ENCODE measurements around the gene SLC12A7. TPM values are rescaled to one million over a fixed set of nuclear protein-coding genes. Genes with fewer than 3 reads are reported as not detected.

SLC12A7 gene
- total RNA-seq, 1 experiment from 2014 or later, result 6.3 TPM

DNA sequence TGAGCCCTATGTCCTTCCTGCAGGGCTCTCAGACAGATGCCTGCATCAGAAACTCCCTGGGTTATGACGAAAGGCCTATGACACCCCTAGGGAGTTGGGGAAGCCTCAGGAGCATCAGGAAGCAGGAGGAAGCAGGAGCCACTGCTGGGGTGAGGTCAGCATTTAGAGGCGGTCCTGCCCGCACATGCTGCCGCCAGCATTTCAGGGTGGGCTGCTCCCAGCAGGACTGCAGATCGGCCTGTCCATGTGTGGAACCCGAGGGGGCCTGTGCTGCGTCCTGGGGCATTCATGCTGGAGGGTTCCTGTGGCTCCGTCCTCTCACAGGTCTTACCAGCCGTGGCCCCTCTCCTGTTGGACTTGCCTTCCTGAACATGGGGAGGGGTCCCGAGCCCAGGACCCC, 96.4 kb downstream of the SLC12A7 start:
- POLR2A ChIA-PET, result interaction anchor here (1.1 kb wide), 1 partner anchor 9 kb away, joined by 3 read pairs; no protein-coding TSS in a partner anchor
- intact Hi-C loops (cut with micrococcal nuclease), result no loop called here
- Mint-ChIP-seq H3K36me3 (ENCODE audit: insufficient read depth, unreplicated experiment) (no peaks in the 10 kb centered on the region), H3K4me1 (ENCODE audit: insufficient read depth, unreplicated experiment) (no peaks in the 10 kb centered on the region), H3K4me3 (ENCODE audit: unreplicated experiment) (no peak overlapping the region), H3K9me3 (ENCODE audit: unreplicated experiment) (no peaks in the 10 kb centered on the region), H3K27ac (ENCODE audit: low read depth, unreplicated experiment) (no peak overlapping the region), H3K27me3 (ENCODE audit: insufficient read depth, unreplicated experiment) (peaks cover 19% of the 10 kb centered on the region)
- CTCF ChIA-PET, result no interaction called here
- TF ChIP-seq, protein P1, sequence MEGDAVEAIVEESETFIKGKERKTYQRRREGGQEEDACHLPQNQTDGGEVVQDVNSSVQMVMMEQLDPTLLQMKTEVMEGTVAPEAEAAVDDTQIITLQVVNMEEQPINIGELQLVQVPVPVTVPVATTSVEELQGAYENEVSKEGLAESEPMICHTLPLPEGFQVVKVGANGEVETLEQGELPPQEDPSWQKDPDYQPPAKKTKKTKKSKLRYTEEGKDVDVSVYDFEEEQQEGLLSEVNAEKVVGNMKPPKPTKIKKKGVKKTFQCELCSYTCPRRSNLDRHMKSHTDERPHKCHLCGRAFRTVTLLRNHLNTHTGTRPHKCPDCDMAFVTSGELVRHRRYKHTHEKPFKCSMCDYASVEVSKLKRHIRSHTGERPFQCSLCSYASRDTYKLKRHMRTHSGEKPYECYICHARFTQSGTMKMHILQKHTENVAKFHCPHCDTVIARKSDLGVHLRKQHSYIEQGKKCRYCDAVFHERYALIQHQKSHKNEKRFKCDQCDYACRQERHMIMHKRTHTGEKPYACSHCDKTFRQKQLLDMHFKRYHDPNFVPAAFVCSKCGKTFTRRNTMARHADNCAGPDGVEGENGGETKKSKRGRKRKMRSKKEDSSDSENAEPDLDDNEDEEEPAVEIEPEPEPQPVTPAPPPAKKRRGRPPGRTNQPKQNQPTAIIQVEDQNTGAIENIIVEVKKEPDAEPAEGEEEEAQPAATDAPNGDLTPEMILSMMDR (IDR thresholded peaks at IDR 0.05; ENCODE audit: unreplicated experiment), result no peak
- BruUV-seq (replicated peaks), result no TSS peak
- no peak for DNase-seq (ENCODE audit: unreplicated experiment)

GRCh38 chr5:1014781-1015221, 97.1 kb downstream of the SLC12A7 start:
- ChIA-PET POLR2A (interaction anchor here (1.1 kb wide), 1 partner anchor 9 kb away, joined by 3 read pairs; no protein-coding TSS in a partner anchor), CTCF (interaction anchor here (0.7 to 1.4 kb wide), 3 partner anchors 91 to 745 kb away, joined by 3 to 4 read pairs (median 4); no protein-coding TSS in a partner anchor)
- no TSS peak for BruUV-seq (replicated peaks)
- no peak for DNase-seq (ENCODE audit: unreplicated experiment)
- H3K4me1 Mint-ChIP-seq (ENCODE audit: insufficient read depth, unreplicated experiment), result no peaks in the 10 kb centered on the region
- no peaks in the 10 kb centered on the region for H3K9me3 Mint-ChIP-seq (ENCODE audit: unreplicated experiment)
- H3K36me3 Mint-ChIP-seq (ENCODE audit: insufficient read depth, unreplicated experiment), result no peaks in the 10 kb centered on the region
- H3K27ac Mint-ChIP-seq (ENCODE audit: low read depth, unreplicated experiment), result no peak overlapping the region
- no peak overlapping the region for H3K4me3 Mint-ChIP-seq (ENCODE audit: unreplicated experiment)
- peaks cover 26% of the 10 kb centered on the region for H3K27me3 Mint-ChIP-seq (ENCODE audit: insufficient read depth, unreplicated experiment)
- TF ChIP-seq, protein P1 (IDR thresholded peaks at IDR 0.05; ENCODE audit: unreplicated experiment), result no peak
- intact Hi-C loops (cut with micrococcal nuclease), result no loop called here

- intact Hi-C loops (cut with micrococcal nuclease), result no loop called here
- ChIA-PET POLR2A (interaction anchor here (1.1 kb wide), 1 partner anchor 8 kb away, joined by 3 read pairs; no protein-coding TSS in a partner anchor), CTCF (interaction anchor here (0.7 to 1.4 kb wide), 3 partner anchors 91 to 746 kb away, joined by 3 to 4 read pairs (median 4); no protein-coding TSS in a partner anchor)
- Mint-ChIP-seq H3K27ac (ENCODE audit: low read depth, unreplicated experiment) (no peak overlapping the region), H3K4me1 (ENCODE audit: insufficient read depth, unreplicated experiment) (no peaks in the 10 kb centered on the region), H3K4me3 (ENCODE audit: unreplicated experiment) (no peak overlapping the region), H3K36me3 (ENCODE audit: insufficient read depth, unreplicated experiment) (no peaks in the 10 kb centered on the region), H3K9me3 (ENCODE audit: unreplicated experiment) (no peaks in the 10 kb centered on the region), H3K27me3 (ENCODE audit: insufficient read depth, unreplicated experiment) (peaks cover 30% of the 10 kb centered on the region)
- TF ChIP-seq, protein P1 (IDR thresholded peaks at IDR 0.05; ENCODE audit: unreplicated experiment), result no peak
- BruUV-seq (replicated peaks), result no TSS peak
- DNase-seq (ENCODE audit: unreplicated experiment), result no peak
Observed at GRCh38 chr5:1014346-1014745, 97.5 kb downstream of the SLC12A7 start.

GRCh38 chr5:1013948-1014301, 97.9 kb downstream of the SLC12A7 start:
- Mint-ChIP-seq H3K27me3 (ENCODE audit: insufficient read depth, unreplicated experiment) (peaks cover 30% of the 10 kb centered on the region), H3K27ac (ENCODE audit: low read depth, unreplicated experiment) (no peak overlapping the region), H3K9me3 (ENCODE audit: unreplicated experiment) (no peaks in the 10 kb centered on the region), H3K36me3 (ENCODE audit: insufficient read depth, unreplicated experiment) (no peaks in the 10 kb centered on the region), H3K4me3 (ENCODE audit: unreplicated experiment) (no peak overlapping the region), H3K4me1 (ENCODE audit: insufficient read depth, unreplicated experiment) (no peaks in the 10 kb centered on the region)
- POLR2A ChIA-PET, result no interaction called here
- TF ChIP-seq, protein P1 (IDR thresholded peaks at IDR 0.05; ENCODE audit: unreplicated experiment), result no peak
- no peak for DNase-seq (ENCODE audit: unreplicated experiment)
- intact Hi-C loops (cut with micrococcal nuclease), result no loop called here
- CTCF ChIA-PET, result interaction anchor here (0.7 to 1.4 kb wide), 2 partner anchors 90 to 746 kb away, joined by 3 to 4 read pairs; no protein-coding TSS in a partner anchor
- no TSS peak for BruUV-seq (replicated peaks)

All from MCF 10A (cell line).